Left ventricle myocardium inferior (tissue), 1 donor: Measurements from ENCODE around the gene LRRC74B. TPM values are rescaled to one million over a fixed set of nuclear protein-coding genes. Genes with fewer than 3 reads are reported as not detected.
"Not testable (repeated sequence)": the region's sequence is repeated elsewhere in the genome, so short reads cannot be mapped to it uniquely, and the experiment has no call there.

Source experiments
- DNase-seq: peaks from one replicate; pipeline ENCODE4 v3.0.0-alpha.2; 2020
- H3K27ac ChIP-seq: fragments of 200-600 bp; replicated peaks from 2 replicates; pipeline ENCODE4 v1.8.0; 2021
- H3K27me3 ChIP-seq: fragments of 200-600 bp; 2 replicates; pipeline ENCODE4 v1.8.0; 2021; ENCODE audit warnings: low read depth
- H3K36me3 ChIP-seq: fragments of 200-600 bp; 2 replicates; pipeline ENCODE4 v1.8.0; 2021
- H3K4me1 ChIP-seq: fragments of 200-600 bp; 2 replicates; pipeline ENCODE4 v1.8.0; 2021
- H3K4me3 ChIP-seq: fragments of 200-600 bp; 2 replicates; pipeline ENCODE4 v1.8.0; 2021; ENCODE audit warnings: mild to moderate bottlenecking, moderate library complexity
- H3K9me3 ChIP-seq: fragments of 200-600 bp; replicated peaks from 2 replicates; pipeline ENCODE4 v1.8.0; 2021
- intact Hi-C: fragments of 100-400 bp; cut with micrococcal nuclease; formaldehyde crosslinking; loops from one replicate; pipeline ENCODE4 v1.11.0; 2022
- total RNA-seq: library from RNA; stranded (reverse); fragmentation: NEBNext Ultra II Directional; extraction: Animal tissue kit (Norgen Biotek cat#: 25700); gene quantifications from one replicate; pipeline ENCODE4 v1.2.1, GENCODE V29; 2021
- TF ChIP-seq, protein P1 (sequence below): fragments of 200-600 bp; IDR thresholded peaks from 2 replicates; pipeline ENCODE4 v1.8.0; 2021; ENCODE audit warnings: antibody characterized with exemption, mild to moderate bottlenecking, borderline replicate concordance
- donor health status: DM: no; HTN: yes; CAD: no; lungs with severe emphysema.

LRRC74B gene
- total RNA-seq, 1 donor from 2014 or later: not detected

DNA sequence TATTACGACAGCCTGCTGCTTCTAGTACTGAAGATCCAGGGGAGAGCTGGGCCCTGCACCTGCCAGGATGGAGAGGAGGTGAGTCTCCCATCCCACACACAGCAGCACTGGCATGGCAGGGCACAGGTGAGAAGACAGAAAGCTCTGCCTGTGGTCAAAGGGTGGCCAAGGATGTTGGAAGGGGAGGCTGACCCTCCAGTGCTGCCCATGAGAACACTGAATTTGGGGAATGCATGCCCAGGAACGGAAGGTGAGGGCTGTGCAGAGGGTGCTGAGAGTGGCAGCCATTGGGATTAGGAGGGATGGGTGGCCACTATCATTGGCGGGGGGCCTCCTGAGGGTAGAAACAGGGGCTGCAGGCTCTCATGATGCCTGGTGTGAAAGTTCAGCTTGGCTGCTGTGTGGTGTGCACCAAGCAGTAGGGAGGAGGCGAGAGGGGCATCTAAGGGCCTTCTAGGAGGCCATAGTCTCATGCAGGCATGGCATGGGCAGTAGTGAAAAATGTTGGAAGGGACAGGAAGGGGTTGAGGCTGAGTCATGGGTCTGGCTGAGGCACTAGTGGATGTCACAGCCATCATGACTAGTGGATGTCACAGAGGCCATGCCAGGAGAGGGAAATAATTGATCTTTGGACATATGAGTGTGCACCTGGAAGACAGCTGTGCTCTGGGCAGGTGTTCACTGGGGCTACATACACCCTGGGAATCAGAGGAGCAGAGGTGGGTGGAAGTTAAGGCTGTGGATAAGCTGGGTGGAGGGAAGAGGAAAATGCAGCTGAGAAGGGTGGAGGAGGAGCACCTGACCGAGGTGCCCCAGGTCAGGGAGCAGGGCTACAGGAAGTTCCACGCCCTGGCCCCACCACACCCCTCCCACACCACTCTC lies 2.5 kb upstream of the LRRC74B start:
- TF ChIP-seq, protein P1, sequence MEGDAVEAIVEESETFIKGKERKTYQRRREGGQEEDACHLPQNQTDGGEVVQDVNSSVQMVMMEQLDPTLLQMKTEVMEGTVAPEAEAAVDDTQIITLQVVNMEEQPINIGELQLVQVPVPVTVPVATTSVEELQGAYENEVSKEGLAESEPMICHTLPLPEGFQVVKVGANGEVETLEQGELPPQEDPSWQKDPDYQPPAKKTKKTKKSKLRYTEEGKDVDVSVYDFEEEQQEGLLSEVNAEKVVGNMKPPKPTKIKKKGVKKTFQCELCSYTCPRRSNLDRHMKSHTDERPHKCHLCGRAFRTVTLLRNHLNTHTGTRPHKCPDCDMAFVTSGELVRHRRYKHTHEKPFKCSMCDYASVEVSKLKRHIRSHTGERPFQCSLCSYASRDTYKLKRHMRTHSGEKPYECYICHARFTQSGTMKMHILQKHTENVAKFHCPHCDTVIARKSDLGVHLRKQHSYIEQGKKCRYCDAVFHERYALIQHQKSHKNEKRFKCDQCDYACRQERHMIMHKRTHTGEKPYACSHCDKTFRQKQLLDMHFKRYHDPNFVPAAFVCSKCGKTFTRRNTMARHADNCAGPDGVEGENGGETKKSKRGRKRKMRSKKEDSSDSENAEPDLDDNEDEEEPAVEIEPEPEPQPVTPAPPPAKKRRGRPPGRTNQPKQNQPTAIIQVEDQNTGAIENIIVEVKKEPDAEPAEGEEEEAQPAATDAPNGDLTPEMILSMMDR: no peak
- no peaks in the 10 kb centered on the region for H3K9me3 ChIP-seq
- peaks cover 6% of the 10 kb centered on the region for H3K27me3 ChIP-seq
- no peak overlapping the region for H3K27ac ChIP-seq
- H3K4me3 ChIP-seq: no peak overlapping the region
- H3K4me1 ChIP-seq: peaks cover 24% of the 10 kb centered on the region
- intact Hi-C loops: no loop called here
- H3K36me3 ChIP-seq: no peaks in the 10 kb centered on the region
- no peak for DNase-seq

DNA sequence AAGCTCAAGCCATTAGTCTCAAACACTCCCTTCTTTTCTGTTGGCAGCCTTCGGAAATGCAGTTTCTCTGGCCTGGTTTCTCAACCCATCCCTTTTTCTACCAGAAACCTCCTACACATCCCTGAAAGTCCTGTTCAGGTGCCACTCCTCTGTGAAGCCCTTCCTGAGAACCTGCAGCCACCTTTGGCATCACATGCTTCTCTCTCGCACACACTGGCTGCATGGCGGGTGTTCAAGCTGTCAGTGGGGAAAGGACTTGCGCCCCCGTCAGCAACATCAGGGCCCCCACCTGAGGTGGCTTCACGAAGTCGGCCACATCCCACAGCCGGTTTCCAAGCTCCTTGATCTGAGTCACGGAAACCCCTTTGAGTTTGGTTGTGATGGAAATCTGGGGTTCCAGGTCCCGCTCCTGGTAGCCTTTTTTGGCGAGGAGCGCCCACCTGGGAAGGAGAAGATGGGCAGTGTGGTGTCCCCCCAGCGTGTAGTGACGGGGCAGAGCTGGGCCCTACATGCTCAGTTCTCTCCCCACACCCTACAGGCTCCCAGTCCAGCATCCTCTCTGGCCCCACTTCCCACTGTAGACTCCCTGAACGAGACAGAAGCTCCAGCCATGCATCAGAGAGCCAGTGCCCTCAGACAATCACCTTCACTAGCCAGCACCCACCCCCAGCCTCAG lies 1.7 kb upstream of the LRRC74B start:
- H3K36me3 ChIP-seq: no peaks in the 10 kb centered on the region
- DNase-seq: no peak
- H3K4me1 ChIP-seq: peaks cover 19% of the 10 kb centered on the region
- intact Hi-C loops: no loop called here
- peaks cover 6% of the 10 kb centered on the region for H3K27me3 ChIP-seq
- TF ChIP-seq, protein P1: no peak
- no peak overlapping the region for H3K27ac ChIP-seq
- peak overlapping the region; percentile 68 for H3K4me3 ChIP-seq
- no peaks in the 10 kb centered on the region for H3K9me3 ChIP-seq

DNA sequence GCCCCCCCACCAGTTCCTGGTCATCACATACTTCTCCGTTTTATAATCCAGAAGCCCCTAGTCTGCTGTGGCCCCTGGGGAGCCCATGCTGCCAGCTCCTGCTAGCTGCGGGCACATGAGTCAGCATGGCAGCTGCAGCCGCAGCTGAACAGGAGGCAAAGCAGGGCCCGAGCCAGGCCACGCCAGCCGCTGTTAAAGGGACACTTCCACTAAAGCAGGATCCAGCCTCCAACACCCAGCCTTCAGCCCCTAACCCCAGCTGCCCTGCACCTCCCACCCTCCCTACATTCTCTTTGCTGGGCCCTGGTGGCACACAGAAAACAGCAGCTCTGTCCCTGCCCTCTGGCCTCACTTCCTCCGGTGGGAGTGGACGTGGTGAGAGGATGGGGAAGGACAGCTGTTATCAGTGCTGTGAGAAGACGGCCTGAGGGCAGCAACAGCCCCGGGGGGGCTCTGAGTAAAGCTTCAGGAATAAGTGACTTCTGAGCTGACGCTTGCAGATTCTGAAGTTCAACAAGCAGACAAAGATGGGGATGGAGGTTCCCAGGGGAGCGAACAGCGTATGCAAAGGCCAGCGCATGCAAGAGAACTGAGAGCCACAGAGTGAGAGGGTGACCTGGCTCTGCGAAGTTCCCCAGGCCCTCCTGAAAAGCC lies 688 bp upstream of the LRRC74B start:
- no peak for DNase-seq
- no peaks in the 10 kb centered on the region for H3K9me3 ChIP-seq
- TF ChIP-seq, protein P1: no peak
- H3K27ac ChIP-seq: no peak overlapping the region
- H3K4me1 ChIP-seq: peaks cover 19% of the 10 kb centered on the region
- H3K27me3 ChIP-seq: peaks cover 6% of the 10 kb centered on the region
- intact Hi-C loops: no loop called here
- peak overlapping the region; percentile 68 for H3K4me3 ChIP-seq
- H3K36me3 ChIP-seq: no peaks in the 10 kb centered on the region

DNA sequence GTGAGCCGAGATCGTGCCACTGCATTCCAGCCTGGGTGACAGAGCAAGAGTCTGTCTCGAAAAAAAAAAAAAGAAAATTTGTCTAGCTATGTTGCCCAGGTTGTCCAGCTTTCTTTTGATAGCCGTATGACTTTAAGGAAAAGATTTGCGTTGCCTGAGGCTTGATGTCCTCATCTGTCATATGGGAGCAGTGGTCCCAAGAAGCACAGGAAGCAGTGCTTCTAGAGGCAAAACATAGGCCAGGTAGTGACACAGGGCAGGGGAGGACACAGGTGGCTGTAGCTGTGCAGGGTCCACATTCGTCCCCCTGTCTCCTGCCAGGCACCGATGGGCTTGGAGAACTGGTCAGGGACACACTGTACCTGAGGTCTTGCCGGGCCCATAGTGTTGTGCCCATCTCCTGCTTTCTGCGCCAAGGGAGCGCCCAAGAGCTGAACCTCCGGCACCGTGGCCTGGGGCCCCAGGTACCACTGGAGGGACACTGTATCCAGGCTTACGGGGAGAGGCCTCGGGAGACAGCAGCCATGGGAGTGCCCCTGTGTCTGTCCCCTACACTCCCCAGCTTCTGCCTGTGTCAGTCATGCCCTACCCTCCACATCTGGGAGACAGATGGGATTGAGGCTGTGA lies 1.4 kb downstream of the LRRC74B start:
- TF ChIP-seq, protein P1: no peak
- Histone ChIP-seq H3K9me3 (no peaks in the 10 kb centered on the region), H3K4me1 (peaks cover 19% of the 10 kb centered on the region), H3K4me3 (no peak overlapping the region), H3K27ac (no peak overlapping the region), H3K27me3 (peaks cover 6% of the 10 kb centered on the region), H3K36me3 (no peaks in the 10 kb centered on the region)
- intact Hi-C loops: no loop called here
- DNase-seq: no peak

DNA sequence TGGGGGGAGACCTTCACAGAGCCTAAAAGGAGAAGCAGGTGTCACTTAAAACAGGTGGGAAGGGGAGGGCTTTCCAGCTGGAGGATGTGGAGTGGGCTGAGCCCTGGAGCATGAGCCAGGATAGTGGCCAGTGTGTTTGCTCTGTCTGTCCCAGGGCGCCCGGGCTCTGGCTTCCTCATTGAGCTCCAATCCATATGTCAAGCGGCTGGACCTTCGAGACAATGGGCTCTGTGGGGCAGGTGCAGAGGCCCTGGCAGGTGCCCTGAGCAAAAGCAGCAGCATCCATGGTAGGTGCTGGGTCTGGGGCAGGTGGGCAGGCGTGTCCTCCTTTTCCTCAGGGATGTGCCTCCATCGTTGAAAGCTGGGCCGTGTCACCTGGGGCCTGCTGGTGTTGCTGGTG lies 2.0 kb downstream of the LRRC74B start:
- intact Hi-C loops: no loop called here
- Histone ChIP-seq H3K36me3 (no peaks in the 10 kb centered on the region), H3K9me3 (no peaks in the 10 kb centered on the region), H3K4me1 (peaks cover 19% of the 10 kb centered on the region), H3K4me3 (no peak overlapping the region), H3K27me3 (peaks cover 6% of the 10 kb centered on the region), H3K27ac (no peak overlapping the region)
- TF ChIP-seq, protein P1: no peak
- no peak for DNase-seq

DNA sequence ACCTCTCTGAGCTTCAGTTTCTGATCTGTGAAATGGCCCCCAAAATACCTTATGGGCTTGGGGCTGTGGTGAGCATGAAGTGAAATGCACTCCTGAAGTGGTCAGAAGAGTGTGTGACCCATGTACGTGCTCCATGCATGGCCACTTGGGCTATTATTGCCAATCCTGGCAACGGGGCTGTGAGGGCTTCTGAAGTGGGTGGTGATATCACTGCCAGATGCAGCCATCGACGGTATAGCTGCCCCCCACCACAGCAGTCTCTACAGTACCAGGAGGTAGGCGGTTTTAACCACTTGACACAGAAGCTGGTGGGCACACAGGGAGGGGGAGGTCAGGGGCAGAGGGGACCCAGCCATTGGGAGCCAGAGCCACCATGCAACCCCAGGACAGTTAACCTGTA lies 2.7 kb downstream of the LRRC74B start:
- intact Hi-C loops, H3K4me3 ChIP-seq, DNase-seq, H3K27ac ChIP-seq, H3K27me3 ChIP-seq, H3K9me3 ChIP-seq, H3K36me3 ChIP-seq: not testable (repeated sequence)
- peaks cover 19% of the 10 kb centered on the region for H3K4me1 ChIP-seq

DNA sequence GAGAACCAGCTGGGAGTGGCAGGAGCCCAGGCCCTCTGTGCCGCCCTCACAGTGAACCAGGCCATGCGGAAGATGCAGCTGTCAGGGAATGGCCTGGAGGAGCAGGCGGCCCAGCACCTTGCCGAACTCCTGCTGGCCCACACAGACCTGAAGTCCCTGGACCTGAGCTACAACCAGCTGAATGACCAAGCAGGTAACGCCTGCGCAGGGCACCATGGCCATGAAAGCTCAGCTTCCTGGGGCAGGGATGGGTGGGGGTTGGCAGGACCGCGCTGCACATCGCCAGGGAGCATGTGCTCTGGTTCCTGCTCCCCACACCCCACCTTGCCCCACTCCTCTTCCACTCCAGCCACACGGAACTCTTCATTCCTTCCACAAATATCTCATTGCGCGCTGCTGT lies 3.2 kb downstream of the LRRC74B start:
- H3K27ac ChIP-seq, H3K27me3 ChIP-seq, H3K36me3 ChIP-seq, DNase-seq, intact Hi-C loops, H3K9me3 ChIP-seq, H3K4me3 ChIP-seq: not testable (repeated sequence)
- peaks cover 19% of the 10 kb centered on the region for H3K4me1 ChIP-seq
